ENCODE data around the gene MALRD1.

GRCh38 chr10:19221216-19221615 is 172.6 kb downstream of the MALRD1 start:
- TF ChIP-seq POLR2A (IDR thresholded peaks at IDR 0.05; ENCODE audit: low read length) (no peak), GATA1 (IDR thresholded peaks at IDR 0.05; ENCODE audit: low read depth, low read length) (no peak)

All from erythroblast (primary cell).